Right renal pelvis (tissue), 4 donors: Measurements from ENCODE around the gene NTRK1. TPM values are rescaled to one million over a fixed set of nuclear protein-coding genes. Genes with fewer than 3 reads are reported as not detected.

Source experiments
- DNase-seq, 4 donors: peaks; one replicate each; pipeline ENCODE4 v3.0.0-alpha.2; 2013; ENCODE audit warnings: low read depth in 4 of 4, low spot score in 3 of 4, missing footprints in 1 of 4
- polyA plus RNA-seq, 4 donors: library from polyadenylated mRNA; unstranded; fragments of 120-200 nt; gene quantifications; one replicate each; pipeline ENCODE4 v1.2.1, GENCODE V29; 2013; ENCODE audit not compliant: insufficient read length in 4 of 4

NTRK1 gene
- polyA plus RNA-seq, 4 donors, result 0.98 to 2.1 (median 1.3) TPM

- DNase-seq, result no peak
Observed at GRCh38 chr1:156854634-156855033, 6.0 kb upstream of the NTRK1 start.

- DNase-seq, result no peak
Observed at GRCh38 chr1:156856282-156856785, 4.3 kb upstream of the NTRK1 start.

- DNase-seq, result no peak
Observed at GRCh38 chr1:156857532-156857931, 3.1 kb upstream of the NTRK1 start.

- no peak for DNase-seq
Observed at GRCh38 chr1:156858555-156858956, 2.1 kb upstream of the NTRK1 start.

DNA sequence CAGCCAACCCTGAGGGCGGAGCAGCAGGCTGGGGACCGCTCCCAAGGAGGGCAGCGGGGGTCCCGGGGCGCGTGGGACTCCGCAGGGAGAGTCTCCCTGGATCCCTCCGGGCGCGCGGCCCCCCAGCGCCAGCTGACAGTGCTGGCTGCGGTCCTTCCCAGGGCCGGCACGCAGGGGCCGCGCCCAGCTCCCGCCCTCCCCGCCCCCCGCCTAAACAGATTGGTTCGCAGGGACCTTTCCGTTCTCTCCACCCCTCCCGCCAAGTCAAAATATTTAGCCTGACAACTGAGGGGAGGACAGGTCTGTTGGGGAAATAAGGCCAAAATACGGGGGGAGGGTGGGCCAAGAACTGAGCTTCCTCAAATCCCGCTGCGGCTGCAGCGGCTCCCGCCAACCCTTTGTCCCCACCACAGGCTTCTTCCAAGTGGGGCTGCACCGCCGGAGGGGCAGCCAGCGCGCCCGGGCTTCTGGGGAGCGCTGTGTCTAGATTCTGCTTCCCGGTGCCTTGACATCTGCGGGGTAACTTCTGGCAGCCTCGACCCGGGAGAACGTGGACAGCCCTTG, 1.6 kb upstream of the NTRK1 start, which contains the start of gene INSRR:
TSS of gene INSRR (minus strand) at position 159 of the 564 bp plus-strand sequence. CDS start 496 bp downstream, outside the sequence.
- no peak for DNase-seq

DNA sequence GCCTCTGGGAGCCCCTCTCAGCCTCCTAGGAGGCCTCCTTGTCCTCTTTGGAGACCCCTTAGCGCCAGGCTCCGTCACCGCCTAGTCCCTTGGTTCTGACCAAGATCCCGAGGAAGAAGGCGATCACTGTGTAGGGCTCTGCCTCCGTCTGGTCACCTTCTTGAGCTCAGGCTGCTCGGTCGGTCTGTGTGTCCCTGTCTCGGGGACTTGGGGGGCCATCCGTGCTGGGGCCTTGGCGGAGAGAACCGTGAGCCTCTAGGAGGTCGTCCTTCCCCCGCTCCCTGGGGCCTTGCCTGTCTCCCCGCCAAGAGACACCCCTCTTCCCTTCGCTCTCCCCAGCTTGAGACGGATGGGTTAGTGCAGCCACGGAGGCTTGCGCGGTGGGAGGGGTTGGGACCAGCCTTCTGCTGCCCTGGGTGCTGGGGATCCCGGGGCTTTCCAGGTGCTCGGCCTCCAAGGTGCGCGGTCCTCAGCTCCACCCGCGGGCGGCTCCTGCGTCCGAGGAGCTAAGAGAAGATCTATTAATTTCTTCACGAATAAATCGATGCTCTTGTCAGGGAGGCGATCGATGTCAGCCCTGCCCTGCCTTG, 1.0 kb upstream of the NTRK1 start:
- DNase-seq, result no peak

- no peak for DNase-seq
Observed at GRCh38 chr1:156860113-156860627, 495 bp upstream of the NTRK1 start.

GRCh38 chr1:156862584-156862983, 1.9 kb downstream of the NTRK1 start:
- no peak for DNase-seq

GRCh38 chr1:156862997-156863599, 2.4 kb downstream of the NTRK1 start:
- DNase-seq, result no peak

DNA sequence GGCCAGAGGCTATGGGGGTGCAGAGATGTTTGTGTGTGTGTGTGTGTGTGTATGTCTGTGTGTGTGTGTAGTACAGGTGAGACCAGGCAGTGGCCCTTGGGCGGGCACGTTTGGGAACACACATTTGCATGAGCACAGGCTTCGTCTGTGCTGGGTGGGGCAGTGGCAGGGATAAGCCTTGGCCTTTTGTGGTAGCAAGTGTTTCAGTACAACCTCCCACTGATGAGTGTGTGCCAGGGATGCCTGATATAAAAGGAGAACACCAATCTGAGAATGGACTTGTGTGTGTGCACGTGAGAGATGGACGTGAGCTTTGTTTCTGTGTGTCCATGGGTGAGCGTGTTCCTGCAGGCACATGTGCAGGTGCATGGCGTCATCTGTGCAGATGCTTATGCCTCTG, 3.0 kb downstream of the NTRK1 start:
- no peak for DNase-seq

- no peak for DNase-seq
Observed at GRCh38 chr1:156864796-156865195, 4.1 kb downstream of the NTRK1 start.

DNA sequence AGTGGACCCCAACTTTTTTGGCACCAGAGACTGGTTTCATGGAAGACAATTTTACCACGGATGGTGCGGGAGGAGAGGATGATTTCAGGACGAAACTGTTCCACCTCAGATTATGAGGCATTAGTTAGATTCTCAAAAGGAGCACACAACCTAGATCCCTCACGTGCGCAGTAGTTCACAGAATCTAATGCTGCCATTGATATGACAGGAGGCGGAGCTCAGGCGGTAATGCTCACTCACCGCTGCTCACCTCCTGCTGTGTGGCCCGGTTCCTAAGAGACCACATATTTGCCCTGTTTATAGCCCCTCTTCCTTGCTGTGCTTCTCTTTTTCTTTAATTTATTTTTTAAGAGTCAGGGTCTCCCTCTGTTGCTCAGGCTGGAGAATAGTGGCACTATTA, 4.6 kb downstream of the NTRK1 start:
- DNase-seq, result no peak

DNA sequence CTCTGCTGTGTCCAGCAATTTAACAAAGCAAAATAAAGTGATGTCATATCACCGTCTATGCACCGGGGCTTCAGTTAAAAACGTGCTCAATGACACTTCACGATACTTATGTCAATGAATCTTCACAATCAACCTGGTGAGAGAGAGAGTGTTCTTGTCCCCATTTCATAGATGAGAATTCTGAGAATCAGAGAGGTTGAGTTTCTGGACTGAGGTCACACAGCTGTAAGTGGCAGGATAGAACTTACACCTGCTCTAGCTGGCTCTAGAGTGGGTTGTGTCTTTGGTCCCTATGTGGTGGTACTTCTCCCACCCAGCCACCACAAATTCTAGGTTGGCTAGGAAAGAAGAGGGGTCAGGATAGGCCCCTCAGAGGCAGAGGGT, 5.2 kb downstream of the NTRK1 start:
- no peak for DNase-seq

DNA sequence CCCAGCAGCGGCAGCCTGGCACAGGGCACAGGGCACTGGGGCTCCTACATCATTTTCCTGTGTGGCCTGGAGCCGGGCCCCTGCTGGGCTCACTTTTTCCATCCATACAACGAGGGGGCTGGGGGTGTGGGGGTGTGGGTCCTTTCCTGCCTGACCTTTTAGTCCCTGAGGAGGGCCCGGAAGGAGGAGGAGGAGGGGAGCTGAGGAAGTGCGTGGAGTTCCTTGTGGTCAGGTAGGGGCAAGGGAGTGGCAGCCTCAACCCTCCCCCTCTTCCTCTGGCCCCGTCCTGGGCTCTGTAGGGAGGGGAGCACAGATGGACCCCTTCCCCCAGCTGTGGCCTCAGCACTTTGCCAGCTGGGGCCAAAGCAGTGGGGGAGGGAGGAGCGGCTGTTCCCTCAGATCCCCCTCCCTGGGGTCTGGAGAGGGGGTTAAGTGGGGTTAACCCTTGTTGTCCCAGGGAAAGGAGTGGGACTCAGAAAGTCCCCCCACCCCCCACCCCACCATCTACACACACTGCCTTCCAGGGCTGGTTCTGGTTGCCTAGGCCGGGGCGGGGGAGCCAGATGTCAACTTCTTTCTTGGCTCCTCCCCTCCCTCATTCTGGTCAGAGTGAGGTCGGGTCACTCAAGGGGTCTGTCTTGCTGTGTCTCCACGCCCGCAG, 5.7 kb downstream of the NTRK1 start:
- no peak for DNase-seq

DNA sequence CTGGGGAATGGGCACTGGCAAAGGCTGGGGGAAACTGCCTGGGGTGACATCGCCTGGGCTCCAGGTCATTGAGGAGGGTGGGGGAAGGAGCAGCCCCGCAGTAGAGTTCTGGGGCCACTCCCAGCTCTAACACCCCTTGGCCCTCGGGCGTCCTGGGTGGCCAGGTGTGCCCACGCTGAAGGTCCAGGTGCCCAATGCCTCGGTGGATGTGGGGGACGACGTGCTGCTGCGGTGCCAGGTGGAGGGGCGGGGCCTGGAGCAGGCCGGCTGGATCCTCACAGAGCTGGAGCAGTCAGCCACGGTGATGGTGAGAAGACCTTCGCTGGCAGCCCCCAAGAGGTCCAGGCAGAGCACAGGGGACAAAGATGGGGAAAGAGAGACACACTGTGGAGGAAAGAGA, 7.7 kb downstream of the NTRK1 start:
- DNase-seq, result no peak

DNA sequence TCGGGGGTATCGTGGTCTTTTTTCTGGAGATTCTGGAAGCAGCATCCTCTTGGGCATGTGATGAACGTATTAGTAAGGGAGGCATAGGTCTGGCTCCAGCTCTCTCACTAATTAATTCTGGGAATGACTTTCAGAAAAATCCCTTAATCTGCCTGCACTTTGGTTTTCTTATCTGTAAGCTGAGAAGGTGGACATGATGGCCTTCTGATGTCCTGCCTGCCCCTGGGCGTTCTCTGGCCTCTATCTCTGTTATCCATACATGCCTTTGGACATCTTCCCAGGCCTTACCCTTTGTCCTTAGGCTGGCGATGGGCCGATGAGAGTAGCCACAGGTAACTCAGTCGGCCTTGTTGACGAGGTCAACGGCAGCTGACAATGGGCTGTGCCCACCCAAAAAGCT, 8.8 kb downstream of the NTRK1 start:
- DNase-seq, result no peak

DNA sequence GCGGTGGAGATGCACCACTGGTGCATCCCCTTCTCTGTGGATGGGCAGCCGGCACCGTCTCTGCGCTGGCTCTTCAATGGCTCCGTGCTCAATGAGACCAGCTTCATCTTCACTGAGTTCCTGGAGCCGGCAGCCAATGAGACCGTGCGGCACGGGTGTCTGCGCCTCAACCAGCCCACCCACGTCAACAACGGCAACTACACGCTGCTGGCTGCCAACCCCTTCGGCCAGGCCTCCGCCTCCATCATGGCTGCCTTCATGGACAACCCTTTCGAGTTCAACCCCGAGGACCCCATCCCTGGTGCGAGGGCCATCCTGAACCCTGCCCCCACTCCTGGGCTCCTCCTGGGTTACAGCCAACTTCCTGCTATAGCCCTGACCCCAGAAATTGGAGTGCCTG, 13.0 kb downstream of the NTRK1 start:
- no peak for DNase-seq

- no peak for DNase-seq
Observed at GRCh38 chr1:156874142-156874541, 13.5 kb downstream of the NTRK1 start.

DNA sequence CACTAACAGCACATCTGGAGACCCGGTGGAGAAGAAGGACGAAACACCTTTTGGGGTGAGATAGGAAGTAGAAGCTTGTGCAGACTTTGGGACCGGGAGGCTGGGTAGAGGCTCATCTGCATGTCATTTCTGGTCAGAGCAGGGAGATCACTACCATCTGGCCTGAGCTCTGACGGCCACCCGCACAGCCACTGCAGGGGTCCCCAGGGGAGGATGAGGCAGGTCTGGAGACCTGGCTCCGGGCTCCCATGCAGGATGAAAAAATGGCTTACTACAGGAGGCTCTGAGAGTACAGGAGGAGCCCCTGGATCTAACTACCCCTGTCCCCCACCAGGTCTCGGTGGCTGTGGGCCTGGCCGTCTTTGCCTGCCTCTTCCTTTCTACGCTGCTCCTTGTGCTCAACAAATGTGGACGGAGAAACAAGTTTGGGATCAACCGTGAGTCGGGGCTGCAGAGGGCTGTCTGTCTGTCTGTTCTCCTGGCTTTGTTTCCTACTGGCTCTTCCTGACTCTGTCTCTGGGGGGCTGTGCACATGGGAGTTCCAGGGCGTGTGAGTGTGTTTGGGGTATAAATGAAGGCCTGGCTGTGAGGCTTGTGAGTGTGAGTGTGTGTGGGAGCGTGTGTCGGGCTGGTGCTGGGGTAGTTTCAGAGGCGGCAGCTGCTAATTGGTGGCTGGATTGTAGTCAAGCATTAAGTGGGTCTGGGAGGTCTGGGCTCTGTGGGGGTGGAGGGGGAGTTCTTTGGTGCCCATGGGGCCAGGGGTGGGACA, 14.1 kb downstream of the NTRK1 start:
- DNase-seq, result no peak

GRCh38 chr1:156875341-156875615, 14.6 kb downstream of the NTRK1 start:
- no peak for DNase-seq

GRCh38 chr1:156876281-156876680, 15.6 kb downstream of the NTRK1 start:
- no peak for DNase-seq
